Ovary (tissue), 9 donors: ENCODE measurements around the gene C19orf81. TPM values are rescaled to one million over a fixed set of nuclear protein-coding genes. Genes with fewer than 3 reads are reported as not detected.

ENCODE experiments used
- DNase-seq, 5 donors: peaks; one replicate each; pipeline ENCODE4 v3.0.0-alpha.2; 2019 to 2020
- H3K27ac ChIP-seq, 2 donors: fragments of 200-600 bp; one replicate each; pipeline versions ENCODE4 v1.5.1 to v1.8.0; 2019 to 2022
- H3K27me3 ChIP-seq: fragments of 200-600 bp; one replicate; pipeline ENCODE4 v1.8.0; 2022
- H3K36me3 ChIP-seq: fragments of 200-600 bp; sonication (generic); one replicate; pipeline ENCODE4 v1.5.1; 2019
- H3K4me1 ChIP-seq: one replicate; pipeline ENCODE4 v1.8.1; 2013; ENCODE audit warnings: mild to moderate bottlenecking, moderate library complexity; ENCODE audit not compliant: insufficient read depth
- H3K4me3 ChIP-seq: fragments of 200-600 bp; sonication (generic); one replicate; pipeline ENCODE4 v1.5.1; 2017
- H3K9me3 ChIP-seq, 2 donors: fragments of 200-600 bp in 1 of 2; sonication (generic) in 1 of 2; one replicate each; pipeline versions ENCODE4 v1.5.1 to v1.8.1; 2013 to 2019; ENCODE audit warnings: mild to moderate bottlenecking in 1 of 2, moderate library complexity in 1 of 2
- CTCF ChIP-seq, 3 donors: fragments of 450-650 bp in 2 of 3; fragments of 200-600 bp in 1 of 3; IDR thresholded peaks; one replicate each; pipeline versions ENCODE4 v1.5.1 to v1.8.0; 2016 to 2022; ENCODE audit warnings: antibody characterized with exemption in 3 of 3, mild to moderate bottlenecking in 1 of 3
- EP300 ChIP-seq: sonication (generic); formaldehyde crosslinking; IDR thresholded peaks from one replicate; pipeline ENCODE4 v1.6.1; 2017; ENCODE audit warnings: antibody characterized with exemption
- POLR2A ChIP-seq: fragments of 450-650 bp; IDR thresholded peaks from one replicate; pipeline ENCODE4 v1.6.1; 2017; ENCODE audit warnings: antibody characterized with exemption, mild to moderate bottlenecking, moderate library complexity
- WGBS, 3 donors: extraction: QIAGEN DNeasy Blood & Tissue Kit in 1 of 3; methylation state at CpG; one replicate each; pipeline versions ENCODE4 v1.1.5 to v1.1.7; 2013 to 2017; 5-methylcytosine and 5-hydroxymethylcytosine counted together
- intact Hi-C, 4 donors: fragments of 100-400 bp; cut with DNase I; formaldehyde crosslinking; loops; one replicate each; pipeline versions ENCODE4 v1.11.0 to v1.15.1; 2022 to 2023
- polyA plus RNA-seq, 2 donors: library from polyadenylated mRNA; stranded (reverse); fragments of 200-250 nt in 1 of 2; fragments of 350-450 nt in 1 of 2; fragmentation: Illumina TruSeq in 1 of 2; extraction: RNeasy Lipid Tissue Mini Kit (QIAGEN cat#74804) in 1 of 2; gene quantifications; one replicate each; pipeline ENCODE4 v1.2.3, GENCODE V29; 2013 to 2014
- total RNA-seq, 7 donors: library from RNA; depleted of rRNA in 2 of 7; stranded (reverse); fragments of >200 nt in 2 of 7; fragmentation: NEBNext Ultra II Directional in 3 of 7; extraction: Animal tissue kit (Norgen Biotek cat#: 25700) in 3 of 7; gene quantifications; one replicate each; pipeline versions ENCODE4 v1.1.0 to v1.2.4, GENCODE V29; 2016 to 2023
- donor health status: DM: no; HTN: no; CAD: no; lungs with moderate emphysema.
- donor health status: DM: no; HTN: no; CAD: no.
- donor health status: Bipolar disorder and iron deficiency.
- donor health status: DM: yes; HTN: yes; CAD: no.
- donor health status: DM: no; HTN: no; CAD: no.
- donor health status: DM: yes; HTN: yes; CAD: no.

The C19orf81 gene
- total and polyA plus RNA-seq, 9 donors: 1.1 to 12.6 (median 2.1) TPM; not detected in 5

- intact Hi-C loops: no loop called here
These were observed 37.2 kb downstream of the C19orf81 start for GRCh38 chr19:50686310-50687032.

GRCh38 chr19:50688766-50689165 is 39.5 kb downstream of the C19orf81 start:
- Histone ChIP-seq H3K27me3 (no peaks in the 10 kb centered on the region), H3K9me3 (no peaks in the 10 kb centered on the region), H3K36me3 (no peaks in the 10 kb centered on the region), H3K4me1 (no peaks in the 10 kb centered on the region), H3K27ac (no peak overlapping the region), H3K4me3 (no peak overlapping the region)
- WGBS, 3 donors: 81 to 87% (median 83%) methylated on average over 16 to 19 of the region's 19 CpGs
- TF ChIP-seq POLR2A (no peak), CTCF (IDR thresholded peaks at IDR 0.05) (no peak), EP300 (no peak)
- intact Hi-C loops: no loop called here
- DNase-seq: no peak

More at GRCh38 chr19:50686310-50687032, 37.2 kb downstream of the C19orf81 start:
- Histone ChIP-seq H3K4me1 (no peaks in the 10 kb centered on the region), H3K9me3 (no peaks in the 10 kb centered on the region), H3K27me3 (no peaks in the 10 kb centered on the region), H3K36me3 (no peaks in the 10 kb centered on the region), H3K27ac (no peak overlapping the region), H3K4me3 (no peak overlapping the region)
- no peak for TF ChIP-seq EP300
- TF ChIP-seq CTCF (IDR thresholded peaks at IDR 0.05): no peak
- TF ChIP-seq POLR2A: no peak
- no peak for DNase-seq
- WGBS, 3 donors: 61 to 75% (median 63%) methylated on average over 37 to 50 of the region's 50 CpGs

- no peaks in the 10 kb centered on the region for H3K4me1 ChIP-seq
- H3K4me3 ChIP-seq: no peak overlapping the region
- TF ChIP-seq POLR2A: no peak
- H3K27me3 ChIP-seq: no peaks in the 10 kb centered on the region
- no peaks in the 10 kb centered on the region for H3K36me3 ChIP-seq
- H3K9me3 ChIP-seq: no peaks in the 10 kb centered on the region
- intact Hi-C loops: no loop called here
- 58 to 70% (median 59%) methylated on average over 7 of the region's 7 CpGs for WGBS, 3 donors
- DNase-seq: no peak
- no peak overlapping the region for H3K27ac ChIP-seq
These were observed 41.2 kb downstream of the C19orf81 start for GRCh38 chr19:50690439-50690838.

- H3K4me3 ChIP-seq: no peak overlapping the region
- no peaks in the 10 kb centered on the region for H3K36me3 ChIP-seq
- H3K9me3 ChIP-seq: no peaks in the 10 kb centered on the region
- no peak for DNase-seq
- intact Hi-C loops: no loop called here
- H3K27me3 ChIP-seq: no peaks in the 10 kb centered on the region
- H3K27ac ChIP-seq: no peak overlapping the region
- no peaks in the 10 kb centered on the region for H3K4me1 ChIP-seq
- 13 to 17% (median 17%) methylated on average over 21 to 23 of the region's 23 CpGs for WGBS, 3 donors
- TF ChIP-seq POLR2A (no peak), EP300 (no peak), CTCF (IDR thresholded peaks at IDR 0.05) (no peak)
These were observed 44.1 kb downstream of the C19orf81 start for GRCh38 chr19:50693064-50693975.

- no peak for DNase-seq
- Histone ChIP-seq H3K9me3 (no peaks in the 10 kb centered on the region), H3K36me3 (no peaks in the 10 kb centered on the region), H3K27ac (no peak overlapping the region), H3K4me3 (no peak overlapping the region), H3K4me1 (no peaks in the 10 kb centered on the region), H3K27me3 (no peaks in the 10 kb centered on the region)
- TF ChIP-seq POLR2A: no peak
- no peak for TF ChIP-seq CTCF (IDR thresholded peaks at IDR 0.05)
- TF ChIP-seq EP300: no peak
- WGBS, 3 donors: 1 to 2% (median 2%) methylated on average over 10 to 49 of the region's 51 CpGs
- intact Hi-C loops: no loop called here
These were observed 45.5 kb downstream of the C19orf81 start for GRCh38 chr19:50694815-50695145.
